Ammon's horn (tissue), 1 donor: ENCODE measurements around the gene GALT.
"Not testable (repeated sequence)": the region's sequence is repeated elsewhere in the genome, so short reads cannot be mapped to it uniquely, and the experiment has no call there.

Experiments
- DNase-seq: peaks from one replicate; pipeline ENCODE4 v3.0.0-alpha.2; 2016; ENCODE audit warnings: low spot score

GALT gene

GRCh38 chr9:34627716-34628655, 18.5 kb upstream of the GALT start:
- DNase-seq, result no peak

- DNase-seq, result no peak
Measured at GRCh38 chr9:34628656-34629490, 17.6 kb upstream of the GALT start, which contains the start of gene ARID3C. Gene ARID3C (minus strand): TSS chr9:34629066. CDS start chr9:34628014, 1,052 bp downstream.

GRCh38 chr9:34629491-34629808, 17.0 kb upstream of the GALT start:
- DNase-seq, result no peak

- no peak for DNase-seq
Measured at GRCh38 chr9:34630402-34631154, 15.9 kb upstream of the GALT start.

GRCh38 chr9:34633166-34633565, 13.3 kb upstream of the GALT start:
- no peak for DNase-seq

GRCh38 chr9:34633851-34634550, 12.5 kb upstream of the GALT start:
- peak; percentile 88 for DNase-seq

- DNase-seq, result no peak
Measured at GRCh38 chr9:34634551-34635248, 11.8 kb upstream of the GALT start.

- no peak for DNase-seq
Measured at GRCh38 chr9:34635556-34635955, 10.9 kb upstream of the GALT start.

GRCh38 chr9:34636791-34637355, 9.6 kb upstream of the GALT start:
- DNase-seq, result peak; percentile 66

- peak; percentile 97 for DNase-seq
Measured at GRCh38 chr9:34637356-34638137, 8.9 kb upstream of the GALT start, which contains the start of gene SIGMAR1. Gene SIGMAR1 (minus strand): TSS chr9:34637787. CDS start chr9:34637697, 90 bp downstream.

GRCh38 chr9:34638138-34638445, 8.4 kb upstream of the GALT start:
- no peak for DNase-seq

GRCh38 chr9:34639322-34639721, 7.2 kb upstream of the GALT start:
- DNase-seq, result not testable (repeated sequence)

- DNase-seq, result no peak
Measured at GRCh38 chr9:34642679-34643078, 3.8 kb upstream of the GALT start.

GRCh38 chr9:34644766-34645314, 1.6 kb upstream of the GALT start:
- DNase-seq, result no peak

- DNase-seq, result no peak
Measured at GRCh38 chr9:34647084-34647403, 569 bp downstream of the GALT start.

- no peak for DNase-seq
Measured at GRCh38 chr9:34647651-34648050, 1.2 kb downstream of the GALT start.

GRCh38 chr9:34648673-34649072, 2.2 kb downstream of the GALT start:
- no peak for DNase-seq

- peak; percentile 56 for DNase-seq
Measured at GRCh38 chr9:34650816-34651215, 4.3 kb downstream of the GALT start.

GRCh38 chr9:34651321-34651720, 4.8 kb downstream of the GALT start:
- DNase-seq, result peak; percentile 9
